Ishikawa (cell line): ENCODE data around the gene TBC1D14.

ENCODE experiments used
- CEBPB ChIP-seq: IDR thresholded peaks from 2 replicates; pipeline ENCODE4 v1.6.1; 2012
- CREB1 ChIP-seq: IDR thresholded peaks from 2 replicates; pipeline ENCODE4 v1.6.1; 2012; ENCODE audit warnings: low read depth
- EGR1 ChIP-seq: IDR thresholded peaks from 2 replicates; pipeline ENCODE4 v1.6.1; 2012
- EP300 ChIP-seq: IDR thresholded peaks from 2 replicates; pipeline ENCODE4 v1.6.1; 2012; ENCODE audit warnings: borderline replicate concordance
- FOXM1 ChIP-seq: IDR thresholded peaks from 2 replicates; pipeline ENCODE4 v1.6.1; 2012; ENCODE audit warnings: low read depth, borderline replicate concordance
- NFIC ChIP-seq: IDR thresholded peaks from 2 replicates; pipeline ENCODE4 v1.6.1; 2012
- RAD21 ChIP-seq: IDR thresholded peaks from 2 replicates; pipeline ENCODE4 v1.6.1; 2012; ENCODE audit warnings: low read depth
- TAF1 ChIP-seq: IDR thresholded peaks from 2 replicates; pipeline ENCODE4 v1.6.1; 2012; ENCODE audit warnings: low read depth, mild to moderate bottlenecking
- TCF12 ChIP-seq: IDR thresholded peaks from 2 replicates; pipeline ENCODE4 v1.6.1; 2012; ENCODE audit warnings: low read depth
- TEAD4 ChIP-seq: IDR thresholded peaks from 2 replicates; pipeline ENCODE4 v1.6.1; 2012
- YY1 ChIP-seq: IDR thresholded peaks from 2 replicates; pipeline ENCODE4 v1.6.1; 2012; ENCODE audit warnings: low read depth
- ZBTB7A ChIP-seq: IDR thresholded peaks from 2 replicates; pipeline ENCODE4 v1.6.1; 2012; ENCODE audit warnings: low read depth
- TF ChIP-seq, protein P1 (sequence below): IDR thresholded peaks from 2 replicates; pipeline ENCODE4 v1.6.1; 2012
- TF ChIP-seq, protein P2 (sequence below): IDR thresholded peaks from 2 replicates; pipeline ENCODE4 v1.6.1; 2012; ENCODE audit warnings: low read depth, mild to moderate bottlenecking
- TF ChIP-seq, protein P3 (sequence below): IDR thresholded peaks from 2 replicates; pipeline ENCODE4 v1.6.1; 2012

Gene TBC1D14

DNA sequence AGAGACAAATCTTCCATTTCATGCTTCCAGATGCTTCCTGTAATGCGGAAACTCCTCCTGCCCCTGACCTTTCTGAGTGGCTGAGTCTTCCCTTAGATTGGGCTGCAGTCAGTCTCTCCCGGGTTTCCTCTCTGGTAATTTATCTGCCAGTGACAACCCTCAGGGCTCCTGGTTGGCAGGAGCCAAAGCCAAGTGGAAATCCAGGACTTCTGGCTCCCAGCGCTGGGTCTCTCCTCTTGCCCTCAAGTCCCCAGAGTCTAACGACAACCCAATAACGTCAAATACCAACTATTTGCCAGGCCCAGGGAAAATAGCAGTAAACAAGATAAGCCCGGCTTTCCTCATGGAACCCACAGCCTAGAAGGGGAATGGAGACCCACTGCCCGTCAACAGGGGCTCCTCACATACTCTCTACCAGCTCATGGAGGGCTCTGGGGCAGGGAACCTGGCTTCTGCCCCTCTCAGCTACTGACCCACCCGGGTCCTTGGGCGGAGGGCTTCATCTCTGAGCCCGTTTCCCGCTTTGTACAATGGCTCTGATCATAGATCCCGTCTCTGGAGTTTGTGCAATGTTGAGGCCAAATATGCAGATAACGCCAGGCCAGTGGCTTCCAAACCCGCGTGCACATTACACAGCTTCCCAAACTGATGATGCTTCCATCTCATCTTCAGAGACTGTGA lies 1.1 kb upstream of the TBC1D14 start:
- TF ChIP-seq, protein P1, sequence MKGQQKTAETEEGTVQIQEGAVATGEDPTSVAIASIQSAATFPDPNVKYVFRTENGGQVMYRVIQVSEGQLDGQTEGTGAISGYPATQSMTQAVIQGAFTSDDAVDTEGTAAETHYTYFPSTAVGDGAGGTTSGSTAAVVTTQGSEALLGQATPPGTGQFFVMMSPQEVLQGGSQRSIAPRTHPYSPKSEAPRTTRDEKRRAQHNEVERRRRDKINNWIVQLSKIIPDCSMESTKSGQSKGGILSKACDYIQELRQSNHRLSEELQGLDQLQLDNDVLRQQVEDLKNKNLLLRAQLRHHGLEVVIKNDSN, result no peak
- no peak for TF ChIP-seq RAD21
- no peak for TF ChIP-seq TEAD4
- TF ChIP-seq TCF12, result no peak
- no peak for TF ChIP-seq ZBTB7A
- TF ChIP-seq, protein P2, sequence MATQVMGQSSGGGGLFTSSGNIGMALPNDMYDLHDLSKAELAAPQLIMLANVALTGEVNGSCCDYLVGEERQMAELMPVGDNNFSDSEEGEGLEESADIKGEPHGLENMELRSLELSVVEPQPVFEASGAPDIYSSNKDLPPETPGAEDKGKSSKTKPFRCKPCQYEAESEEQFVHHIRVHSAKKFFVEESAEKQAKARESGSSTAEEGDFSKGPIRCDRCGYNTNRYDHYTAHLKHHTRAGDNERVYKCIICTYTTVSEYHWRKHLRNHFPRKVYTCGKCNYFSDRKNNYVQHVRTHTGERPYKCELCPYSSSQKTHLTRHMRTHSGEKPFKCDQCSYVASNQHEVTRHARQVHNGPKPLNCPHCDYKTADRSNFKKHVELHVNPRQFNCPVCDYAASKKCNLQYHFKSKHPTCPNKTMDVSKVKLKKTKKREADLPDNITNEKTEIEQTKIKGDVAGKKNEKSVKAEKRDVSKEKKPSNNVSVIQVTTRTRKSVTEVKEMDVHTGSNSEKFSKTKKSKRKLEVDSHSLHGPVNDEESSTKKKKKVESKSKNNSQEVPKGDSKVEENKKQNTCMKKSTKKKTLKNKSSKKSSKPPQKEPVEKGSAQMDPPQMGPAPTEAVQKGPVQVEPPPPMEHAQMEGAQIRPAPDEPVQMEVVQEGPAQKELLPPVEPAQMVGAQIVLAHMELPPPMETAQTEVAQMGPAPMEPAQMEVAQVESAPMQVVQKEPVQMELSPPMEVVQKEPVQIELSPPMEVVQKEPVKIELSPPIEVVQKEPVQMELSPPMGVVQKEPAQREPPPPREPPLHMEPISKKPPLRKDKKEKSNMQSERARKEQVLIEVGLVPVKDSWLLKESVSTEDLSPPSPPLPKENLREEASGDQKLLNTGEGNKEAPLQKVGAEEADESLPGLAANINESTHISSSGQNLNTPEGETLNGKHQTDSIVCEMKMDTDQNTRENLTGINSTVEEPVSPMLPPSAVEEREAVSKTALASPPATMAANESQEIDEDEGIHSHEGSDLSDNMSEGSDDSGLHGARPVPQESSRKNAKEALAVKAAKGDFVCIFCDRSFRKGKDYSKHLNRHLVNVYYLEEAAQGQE, result no peak
- TF ChIP-seq CREB1, result no peak
- TF ChIP-seq NFIC, result no peak

DNA sequence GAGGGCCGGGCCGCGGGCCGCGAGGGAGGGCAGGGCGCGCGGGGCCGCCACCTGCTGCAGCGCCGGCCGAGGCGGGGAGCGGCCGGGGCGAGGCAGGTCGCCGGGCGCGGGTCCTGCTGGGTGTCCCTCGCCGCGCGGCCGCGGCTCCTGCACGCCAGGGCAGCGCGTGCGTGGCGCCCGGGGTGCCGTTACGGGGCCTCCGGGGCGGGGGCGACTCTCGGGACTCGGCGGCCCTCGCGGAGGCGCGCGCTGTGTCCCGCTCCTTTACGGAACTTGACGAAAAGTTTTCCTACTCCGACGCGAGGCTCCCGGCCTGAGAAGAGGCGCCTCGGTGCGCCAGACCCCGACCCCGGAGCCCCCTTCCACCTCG lies 329 bp downstream of the TBC1D14 start:
- TF ChIP-seq TAF1, result no peak

DNA sequence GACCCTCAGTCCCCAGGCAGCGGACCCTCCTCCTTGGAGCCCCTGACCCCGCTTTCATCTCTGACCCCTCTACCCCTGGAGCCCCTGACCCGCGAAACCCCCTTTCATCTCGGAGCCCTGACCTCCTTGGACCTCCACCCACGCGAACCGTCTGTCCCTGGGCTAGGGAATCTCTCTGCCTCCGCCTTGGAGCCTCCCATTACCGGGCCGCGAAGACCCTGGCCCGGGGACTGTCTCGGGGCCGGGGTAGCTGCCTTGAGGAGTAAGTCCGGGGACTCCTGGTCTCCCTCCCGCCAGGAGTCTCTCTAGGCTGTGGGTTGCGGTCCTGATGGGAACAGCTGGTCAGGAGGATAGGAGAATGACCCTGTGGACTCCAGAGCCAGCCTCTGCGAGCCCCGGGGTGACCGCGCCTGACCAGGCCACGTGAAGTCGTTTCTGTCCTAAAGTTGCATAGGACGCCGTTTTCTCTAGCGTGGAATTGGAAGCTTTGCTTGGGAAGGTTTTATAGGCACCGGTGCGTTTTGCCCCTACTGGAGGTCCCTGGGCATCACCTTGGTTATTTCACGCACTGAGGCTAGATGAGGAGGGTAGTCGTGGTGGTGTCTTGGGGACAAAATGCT lies 824 bp downstream of the TBC1D14 start:
- TF ChIP-seq EGR1, result no peak
- peak; percentile 56; the same call in 1 of the 2 replicates for TF ChIP-seq ZBTB7A

DNA sequence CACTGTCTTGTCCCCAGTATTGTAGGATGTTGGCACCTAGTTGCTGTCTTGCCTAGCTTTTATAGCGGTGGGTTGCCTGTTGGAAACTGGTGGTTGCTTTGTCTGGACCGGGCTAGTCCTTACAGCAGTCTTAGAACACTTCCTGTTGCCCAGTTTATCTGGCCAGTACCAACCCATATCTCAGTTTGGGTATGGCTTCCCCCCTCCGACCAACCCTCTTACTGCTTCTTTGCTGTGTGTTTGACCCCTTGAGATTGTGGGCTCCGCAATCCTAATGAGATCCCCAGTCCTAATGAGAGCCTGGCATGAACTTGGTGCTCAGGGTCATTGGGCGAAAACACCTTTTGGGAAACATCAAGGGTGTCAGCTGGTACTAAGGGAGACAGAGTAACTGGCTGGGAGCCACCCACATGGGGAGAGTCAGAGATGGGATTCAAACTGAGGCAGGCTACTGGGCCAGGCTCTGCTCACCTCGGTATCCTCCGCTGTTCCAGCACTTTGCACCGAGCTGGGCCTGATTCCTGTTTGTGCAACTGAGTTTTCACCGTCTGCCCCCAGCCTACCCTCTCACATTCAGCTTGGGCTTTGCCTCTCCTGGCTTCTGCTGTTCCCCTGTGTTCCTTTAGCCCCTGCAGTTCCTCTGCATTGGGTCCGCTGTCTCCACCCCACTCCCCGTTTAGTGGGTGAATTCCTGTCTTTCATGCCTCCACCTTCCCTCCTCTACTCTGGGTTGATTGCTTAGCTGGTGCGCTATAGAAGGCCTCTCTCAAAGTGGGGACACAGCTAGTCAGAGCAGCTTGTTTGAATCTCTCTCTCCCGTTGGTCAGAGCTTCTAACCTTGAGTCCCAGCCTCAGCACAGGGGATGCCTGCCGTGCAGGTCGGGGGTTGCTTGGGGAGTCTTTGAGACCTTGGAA lies 1.6 kb downstream of the TBC1D14 start:
- no peak for TF ChIP-seq TAF1
- TF ChIP-seq RAD21, result no peak
- no peak for TF ChIP-seq TCF12
- TF ChIP-seq FOXM1, result no peak
- no peak for TF ChIP-seq CREB1
- TF ChIP-seq, protein P3, sequence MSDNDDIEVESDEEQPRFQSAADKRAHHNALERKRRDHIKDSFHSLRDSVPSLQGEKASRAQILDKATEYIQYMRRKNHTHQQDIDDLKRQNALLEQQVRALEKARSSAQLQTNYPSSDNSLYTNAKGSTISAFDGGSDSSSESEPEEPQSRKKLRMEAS, result no peak
- no peak for TF ChIP-seq CEBPB
- TF ChIP-seq TEAD4, result no peak
- no peak for TF ChIP-seq ZBTB7A
- no peak for TF ChIP-seq NFIC
- TF ChIP-seq EP300, result no peak
- TF ChIP-seq YY1, result no peak

DNA sequence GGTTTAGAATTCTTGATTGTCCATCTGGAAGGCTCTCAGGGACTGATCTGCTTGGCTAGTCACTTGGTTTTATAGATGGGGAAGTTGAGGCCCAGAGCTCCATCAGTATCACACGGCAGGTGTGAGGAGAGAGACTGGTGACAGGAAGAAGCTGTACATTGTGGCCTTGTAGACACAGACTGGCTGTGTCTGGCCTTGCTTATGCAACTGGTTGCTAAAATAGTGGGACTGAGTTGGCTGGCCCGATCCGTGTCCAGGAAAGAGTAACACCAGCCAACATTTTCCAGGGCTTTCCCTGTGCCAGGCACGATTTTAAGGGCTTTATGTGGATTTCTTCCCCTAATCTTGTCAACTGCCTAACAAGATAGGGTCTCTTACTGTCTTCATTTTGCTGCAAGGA lies 2.8 kb downstream of the TBC1D14 start:
- no peak for TF ChIP-seq ZBTB7A
- no peak for TF ChIP-seq RAD21

DNA sequence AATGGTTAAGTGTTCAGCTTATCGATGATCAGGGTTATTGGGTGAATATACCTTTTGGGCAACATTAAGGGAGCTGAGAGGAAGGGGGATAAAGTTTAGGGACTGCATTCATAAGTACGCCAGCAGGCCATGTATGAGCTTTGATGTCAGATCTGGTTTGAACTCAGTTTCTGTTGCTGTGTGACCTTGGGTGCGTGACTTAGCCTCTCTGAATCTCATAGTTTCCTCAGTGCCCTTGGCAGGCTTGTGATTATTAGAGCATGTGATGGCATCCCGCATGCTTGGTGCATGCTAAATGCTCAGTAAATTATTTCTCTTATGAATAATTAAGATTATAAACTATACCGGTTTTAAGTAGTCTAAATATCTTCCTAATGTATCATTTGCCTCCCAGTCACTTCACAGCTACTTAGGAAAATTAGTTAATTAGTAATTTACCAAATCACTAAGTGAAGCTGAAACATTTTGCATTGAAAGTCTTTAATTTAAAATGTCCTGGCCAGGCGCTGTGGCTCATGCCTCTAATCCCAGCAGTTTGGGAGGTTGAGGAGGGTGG lies 3.8 kb downstream of the TBC1D14 start:
- no peak for TF ChIP-seq TCF12
- TF ChIP-seq TEAD4, result no peak
- no peak for TF ChIP-seq CREB1
- TF ChIP-seq EP300, result no peak

DNA sequence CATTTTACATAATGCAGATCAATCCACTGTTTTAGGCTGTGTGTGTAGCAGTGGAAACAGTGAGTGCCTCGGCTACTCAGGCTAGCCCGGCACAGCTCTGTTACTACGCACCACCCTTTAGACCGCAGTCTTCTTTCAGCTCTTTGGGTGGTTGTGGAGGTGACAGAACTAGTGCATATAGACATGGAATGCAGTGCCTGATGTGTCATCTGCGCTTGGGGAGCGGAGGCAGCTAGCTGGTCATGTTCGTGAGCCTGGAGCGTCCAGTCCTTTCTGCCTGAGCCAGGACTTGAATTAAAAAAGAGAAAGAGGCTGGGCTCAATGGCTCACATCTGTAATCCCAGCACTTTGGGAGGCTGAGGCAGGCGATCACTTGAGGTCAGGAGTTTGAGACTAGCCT lies 4.8 kb downstream of the TBC1D14 start:
- TF ChIP-seq, protein P3, result no peak
- TF ChIP-seq, protein P1, result no peak
